ENCODE measurements around the gene EML1. TPM values are rescaled to one million over a fixed set of nuclear protein-coding genes. Genes with fewer than 3 reads are reported as not detected.

EML1 gene
- total and polyA plus RNA-seq, 2 donors = 45.2 to 77.1 TPM

GRCh38 chr14:99876406-99876805 lies 83.2 kb downstream of the EML1 start:
- H3K4me3 ChIP-seq (ENCODE audit: low read depth, low read length) = no peak overlapping the region
- WGBS = 69% methylated on average over 9 of the region's 9 CpGs
- peaks cover 1% of the 10 kb centered on the region for H3K4me1 ChIP-seq (ENCODE audit: insufficient read depth)
- DNase-seq (ENCODE audit: extremely low spot score) = no peak
- no peaks in the 10 kb centered on the region for H3K36me3 ChIP-seq (ENCODE audit: insufficient read depth)
- no peak overlapping the region for H3K27ac ChIP-seq (ENCODE audit: low read depth)

DNA sequence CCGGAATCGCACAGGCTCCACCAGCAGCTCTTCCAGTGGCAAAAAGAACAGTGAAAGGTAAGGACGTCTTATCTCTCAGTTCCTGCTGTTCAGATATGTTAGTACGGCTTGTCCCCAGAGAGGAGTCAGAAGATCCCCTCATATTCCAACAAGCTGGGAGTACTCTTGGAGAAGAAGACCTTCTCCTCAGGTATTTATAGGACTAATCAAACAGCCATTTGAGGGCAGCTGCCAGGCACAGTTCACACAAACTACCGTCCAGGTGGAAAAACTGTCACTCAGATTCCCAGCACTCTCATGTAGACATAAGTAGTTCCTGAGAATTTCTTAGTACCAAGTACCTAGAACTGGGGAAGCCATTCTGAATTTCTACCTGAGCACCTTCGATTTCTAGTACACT lies 85.3 kb downstream of the EML1 start:
- WGBS = 82% methylated on average over 6 of the region's 6 CpGs
- no peaks in the 10 kb centered on the region for H3K36me3 ChIP-seq (ENCODE audit: insufficient read depth)
- peaks cover 1% of the 10 kb centered on the region for H3K4me1 ChIP-seq (ENCODE audit: insufficient read depth)
- H3K27ac ChIP-seq (ENCODE audit: low read depth) = no peak overlapping the region
- no peak overlapping the region for H3K4me3 ChIP-seq (ENCODE audit: low read depth, low read length)
- no peak for DNase-seq (ENCODE audit: extremely low spot score)

GRCh38 chr14:99879401-99880295 lies 86.4 kb downstream of the EML1 start:
- Histone ChIP-seq H3K36me3 (ENCODE audit: insufficient read depth) (no peaks in the 10 kb centered on the region), H3K4me3 (ENCODE audit: low read depth, low read length) (no peak overlapping the region), H3K4me1 (ENCODE audit: insufficient read depth) (peaks cover 1% of the 10 kb centered on the region), H3K27ac (ENCODE audit: low read depth) (no peak overlapping the region)
- peak; percentile 26 for DNase-seq (ENCODE audit: extremely low spot score)
- WGBS = 25% methylated on average over 5 of the region's 5 CpGs

GRCh38 chr14:99880651-99881420 lies 87.6 kb downstream of the EML1 start:
- peaks cover 1% of the 10 kb centered on the region for H3K4me1 ChIP-seq (ENCODE audit: insufficient read depth)
- no peak overlapping the region for H3K4me3 ChIP-seq (ENCODE audit: low read depth, low read length)
- 70% methylated on average over 13 of the region's 13 CpGs for WGBS
- no peaks in the 10 kb centered on the region for H3K36me3 ChIP-seq (ENCODE audit: insufficient read depth)
- H3K27ac ChIP-seq (ENCODE audit: low read depth) = no peak overlapping the region
- no peak for DNase-seq (ENCODE audit: extremely low spot score)

GRCh38 chr14:99883866-99884650 lies 90.8 kb downstream of the EML1 start:
- DNase-seq (ENCODE audit: extremely low spot score) = no peak
- WGBS = 90% methylated on average over 9 of the region's 9 CpGs
- H3K27ac ChIP-seq (ENCODE audit: low read depth) = no peak overlapping the region

GRCh38 chr14:99884834-99885648 lies 91.8 kb downstream of the EML1 start:
- Histone ChIP-seq H3K4me3 (ENCODE audit: low read depth, low read length) (no peak overlapping the region), H3K4me1 (ENCODE audit: insufficient read depth) (peaks cover 1% of the 10 kb centered on the region), H3K27ac (ENCODE audit: low read depth) (no peak overlapping the region), H3K36me3 (ENCODE audit: insufficient read depth) (no peaks in the 10 kb centered on the region)
- DNase-seq (ENCODE audit: extremely low spot score) = no peak
- WGBS = 56% methylated on average over 7 of the region's 7 CpGs

More at GRCh38 chr14:99883866-99884650, 90.8 kb downstream of the EML1 start:
- Histone ChIP-seq H3K4me3 (ENCODE audit: low read depth, low read length) (no peak overlapping the region), H3K36me3 (ENCODE audit: insufficient read depth) (no peaks in the 10 kb centered on the region), H3K4me1 (ENCODE audit: insufficient read depth) (peaks cover 1% of the 10 kb centered on the region)

GRCh38 chr14:99885649-99885958 lies 92.4 kb downstream of the EML1 start:
- H3K36me3 ChIP-seq (ENCODE audit: insufficient read depth) = no peaks in the 10 kb centered on the region
- H3K4me3 ChIP-seq (ENCODE audit: low read depth, low read length) = no peak overlapping the region
- WGBS = 67% methylated on average over 3 of the region's 3 CpGs
- H3K4me1 ChIP-seq (ENCODE audit: insufficient read depth) = no peaks in the 10 kb centered on the region
- H3K27ac ChIP-seq (ENCODE audit: low read depth) = no peak overlapping the region
- DNase-seq (ENCODE audit: extremely low spot score) = no peak

GRCh38 chr14:99887407-99887806 lies 94.2 kb downstream of the EML1 start:
- Histone ChIP-seq H3K4me3 (ENCODE audit: low read depth, low read length) (no peak overlapping the region), H3K27ac (ENCODE audit: low read depth) (no peak overlapping the region), H3K36me3 (ENCODE audit: insufficient read depth) (no peaks in the 10 kb centered on the region), H3K4me1 (ENCODE audit: insufficient read depth) (no peaks in the 10 kb centered on the region)
- no peak for DNase-seq (ENCODE audit: extremely low spot score)
- WGBS = 91% methylated on average over 9 of the region's 9 CpGs

DNA sequence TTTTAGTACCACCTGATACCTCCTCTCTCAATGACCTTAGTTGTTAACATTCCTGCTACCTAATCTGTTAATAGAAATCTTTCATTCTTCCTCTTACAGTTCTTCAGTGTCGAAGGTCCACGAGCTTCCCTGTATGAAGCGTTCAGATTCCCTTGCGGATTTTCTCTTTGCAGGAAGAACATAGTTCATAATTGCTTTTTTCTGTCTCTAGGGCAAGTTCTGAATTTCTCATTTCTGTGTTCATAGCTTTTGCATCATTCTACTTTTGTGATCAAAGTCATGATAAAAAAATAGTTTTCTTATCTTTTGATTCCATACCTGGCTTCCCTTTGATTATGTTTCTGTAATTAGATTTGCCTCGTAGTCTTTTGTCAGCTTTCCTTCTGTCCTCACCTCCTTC lies 94.9 kb downstream of the EML1 start:
- Histone ChIP-seq H3K36me3 (ENCODE audit: insufficient read depth) (no peaks in the 10 kb centered on the region), H3K27ac (ENCODE audit: low read depth) (no peak overlapping the region), H3K4me3 (ENCODE audit: low read depth, low read length) (no peak overlapping the region), H3K4me1 (ENCODE audit: insufficient read depth) (no peaks in the 10 kb centered on the region)
- no peak for DNase-seq (ENCODE audit: extremely low spot score)
- WGBS = 90% methylated on average over 5 of the region's 5 CpGs

- H3K27ac ChIP-seq (ENCODE audit: low read depth) = no peak overlapping the region
- no peaks in the 10 kb centered on the region for H3K36me3 ChIP-seq (ENCODE audit: insufficient read depth)
- H3K4me1 ChIP-seq (ENCODE audit: insufficient read depth) = no peaks in the 10 kb centered on the region
- H3K4me3 ChIP-seq (ENCODE audit: low read depth, low read length) = no peak overlapping the region
- no peak for DNase-seq (ENCODE audit: extremely low spot score)
- WGBS = 90% methylated on average over 11 of the region's 11 CpGs
Observed at GRCh38 chr14:99889268-99889667, 96.1 kb downstream of the EML1 start.

GRCh38 chr14:99891266-99891665 lies 98.1 kb downstream of the EML1 start:
- DNase-seq (ENCODE audit: extremely low spot score) = no peak
- Histone ChIP-seq H3K4me1 (ENCODE audit: insufficient read depth) (no peaks in the 10 kb centered on the region), H3K4me3 (ENCODE audit: low read depth, low read length) (no peak overlapping the region), H3K27ac (ENCODE audit: low read depth) (no peak overlapping the region), H3K36me3 (ENCODE audit: insufficient read depth) (no peaks in the 10 kb centered on the region)
- 84% methylated on average over 2 of the region's 2 CpGs for WGBS

DNA sequence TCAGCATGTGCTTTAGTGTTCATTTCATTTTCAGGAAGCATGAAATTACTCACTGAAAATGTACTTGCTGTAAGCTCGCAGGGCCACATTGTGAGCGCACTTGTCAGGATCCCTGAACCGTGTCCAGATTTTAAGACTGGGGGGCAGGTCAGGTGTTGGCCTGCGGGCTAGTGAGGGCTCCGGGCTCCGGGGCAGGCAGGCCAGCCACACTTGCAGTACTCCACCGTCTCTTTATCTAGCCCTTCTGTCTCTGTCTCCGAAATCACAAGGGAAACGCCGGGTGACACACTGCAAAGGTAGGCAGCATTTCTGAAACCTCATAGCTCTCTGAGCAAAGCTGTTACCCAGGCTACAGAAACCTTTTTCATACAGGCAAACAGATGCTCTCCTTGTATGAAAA lies 98.7 kb downstream of the EML1 start:
- no peak overlapping the region for H3K4me3 ChIP-seq (ENCODE audit: low read depth, low read length)
- WGBS = 87% methylated on average over 10 of the region's 10 CpGs

GRCh38 chr14:99892406-99892805 lies 99.2 kb downstream of the EML1 start:
- 67% methylated on average over 2 of the region's 2 CpGs for WGBS
- no peak for DNase-seq (ENCODE audit: extremely low spot score)
- no peaks in the 10 kb centered on the region for H3K4me1 ChIP-seq (ENCODE audit: insufficient read depth)
- no peaks in the 10 kb centered on the region for H3K36me3 ChIP-seq (ENCODE audit: insufficient read depth)
- H3K27ac ChIP-seq (ENCODE audit: low read depth) = no peak overlapping the region
- no peak overlapping the region for H3K4me3 ChIP-seq (ENCODE audit: low read depth, low read length)

More for the DNA sequence above, 98.7 kb downstream of the EML1 start:
- Histone ChIP-seq H3K27ac (ENCODE audit: low read depth) (no peak overlapping the region), H3K4me1 (ENCODE audit: insufficient read depth) (no peaks in the 10 kb centered on the region), H3K36me3 (ENCODE audit: insufficient read depth) (no peaks in the 10 kb centered on the region)
- DNase-seq (ENCODE audit: extremely low spot score) = no peak
